Measurements from ENCODE around the gene UCK2.

Gene UCK2

GRCh38 chr1:165880993-165881392, 53.6 kb downstream of the UCK2 start:
- DNase-seq (ENCODE audit: low read depth), result no peak

- DNase-seq (ENCODE audit: low read depth), result no peak
These were observed 54.9 kb downstream of the UCK2 start for GRCh38 chr1:165882168-165882837.

GRCh38 chr1:165883056-165883455, 55.6 kb downstream of the UCK2 start:
- peak; percentile 35 for DNase-seq (ENCODE audit: low read depth)

- no peak for DNase-seq (ENCODE audit: low read depth)
These were observed 56.7 kb downstream of the UCK2 start for GRCh38 chr1:165884009-165884689.

- no peak for DNase-seq (ENCODE audit: low read depth)
These were observed 57.4 kb downstream of the UCK2 start for GRCh38 chr1:165884690-165885304.

GRCh38 chr1:165885305-165885694, 57.9 kb downstream of the UCK2 start:
- DNase-seq (ENCODE audit: low read depth), result no peak

GRCh38 chr1:165886193-165886592, 58.8 kb downstream of the UCK2 start:
- no peak for DNase-seq (ENCODE audit: low read depth)

- DNase-seq (ENCODE audit: low read depth), result no peak
These were observed 59.6 kb downstream of the UCK2 start for GRCh38 chr1:165886983-165887382.

- DNase-seq (ENCODE audit: low read depth), result no peak
These were observed 60.6 kb downstream of the UCK2 start for GRCh38 chr1:165887877-165888551.

GRCh38 chr1:165888552-165888920, 61.1 kb downstream of the UCK2 start:
- no peak for DNase-seq (ENCODE audit: low read depth)

GRCh38 chr1:165890684-165891083, 63.3 kb downstream of the UCK2 start:
- DNase-seq (ENCODE audit: low read depth), result no peak

GRCh38 chr1:165891111-165891860, 63.9 kb downstream of the UCK2 start:
- DNase-seq (ENCODE audit: low read depth), result peak; percentile 66

- no peak for DNase-seq (ENCODE audit: low read depth)
These were observed 65.5 kb downstream of the UCK2 start for GRCh38 chr1:165892935-165893334.

- DNase-seq (ENCODE audit: low read depth), result peak; percentile 36
These were observed 66.1 kb downstream of the UCK2 start for GRCh38 chr1:165893507-165893906.

- no peak for DNase-seq (ENCODE audit: low read depth)
These were observed 67.2 kb downstream of the UCK2 start for GRCh38 chr1:165894591-165894990.

GRCh38 chr1:165895451-165895871, 68.0 kb downstream of the UCK2 start:
- DNase-seq (ENCODE audit: low read depth), result peak; percentile 71

GRCh38 chr1:165896277-165896676, 68.9 kb downstream of the UCK2 start:
- peak; percentile 95 for DNase-seq (ENCODE audit: low read depth)

GRCh38 chr1:165897326-165898303, 70.2 kb downstream of the UCK2 start:
- peak; percentile 66 for DNase-seq (ENCODE audit: low read depth)

GRCh38 chr1:165898837-165899236, 71.4 kb downstream of the UCK2 start:
- peak; percentile 99 for DNase-seq (ENCODE audit: low read depth)

- DNase-seq (ENCODE audit: low read depth), result no peak
These were observed 72.1 kb downstream of the UCK2 start for GRCh38 chr1:165899461-165899941.
